HG02840 (cell line): ENCODE measurements around the gene RSPH3.
"Not testable (repeated sequence)": the region's sequence is repeated elsewhere in the genome, so short reads cannot be mapped to it uniquely, and the experiment has no call there.

Experiments used
- ATAC-seq: cut with Tn5 transposase; IDR thresholded peaks from one replicate; pipeline ENCODE4 v1.9.1; 2021; ENCODE audit warnings: mild to moderate bottlenecking, moderate library complexity, moderate number of reproducible peaks; ENCODE audit not compliant: unreplicated experiment, low FRiP score

RSPH3 gene, protein sequence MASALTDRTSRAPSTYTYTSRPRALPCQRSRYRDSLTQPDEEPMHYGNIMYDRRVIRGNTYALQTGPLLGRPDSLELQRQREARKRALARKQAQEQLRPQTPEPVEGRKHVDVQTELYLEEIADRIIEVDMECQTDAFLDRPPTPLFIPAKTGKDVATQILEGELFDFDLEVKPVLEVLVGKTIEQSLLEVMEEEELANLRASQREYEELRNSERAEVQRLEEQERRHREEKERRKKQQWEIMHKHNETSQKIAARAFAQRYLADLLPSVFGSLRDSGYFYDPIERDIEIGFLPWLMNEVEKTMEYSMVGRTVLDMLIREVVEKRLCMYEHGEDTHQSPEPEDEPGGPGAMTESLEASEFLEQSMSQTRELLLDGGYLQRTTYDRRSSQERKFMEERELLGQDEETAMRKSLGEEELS

DNA sequence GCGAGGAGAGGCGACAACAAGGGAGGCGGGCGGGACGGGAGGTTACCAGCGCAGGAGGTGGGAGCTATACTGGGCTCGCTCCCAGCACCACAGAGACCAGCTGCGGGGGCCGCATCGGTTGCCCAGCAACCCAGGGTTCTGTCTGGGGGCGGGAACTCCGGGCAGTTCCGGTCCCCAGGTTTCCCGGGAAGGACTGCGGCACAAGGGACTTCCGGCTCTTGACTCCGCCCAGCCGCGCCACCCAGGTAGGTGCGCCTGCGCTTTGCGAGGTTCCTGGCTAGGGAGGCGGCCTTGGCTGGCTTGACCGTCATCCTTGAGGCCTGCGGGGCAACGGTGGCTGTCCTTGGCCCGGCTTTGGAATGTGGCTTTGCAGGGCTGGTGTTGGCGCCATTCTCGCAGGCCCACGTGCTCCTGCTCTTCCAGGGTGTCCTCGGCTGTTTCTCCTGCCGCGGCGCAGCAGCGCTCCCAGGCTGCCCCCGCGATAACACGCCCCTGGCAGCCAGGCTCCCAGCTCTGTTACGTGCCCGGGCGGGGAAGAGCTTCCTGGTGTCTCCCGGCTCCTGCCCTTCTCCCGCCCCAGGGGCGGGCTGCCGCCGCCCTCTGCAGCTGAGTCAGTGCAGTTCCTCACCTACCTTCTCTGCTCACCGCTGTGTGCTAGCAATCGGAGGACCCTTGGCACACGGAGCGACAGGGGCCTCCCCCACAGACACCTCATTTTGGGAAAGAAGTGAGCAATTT is at the start of gene RSPH3:
RSPH3 (minus strand) TSS at position 537 of the 738 bp plus-strand sequence. CDS start 652 bp downstream, outside the sequence.
- ATAC-seq = peak; percentile 96

DNA sequence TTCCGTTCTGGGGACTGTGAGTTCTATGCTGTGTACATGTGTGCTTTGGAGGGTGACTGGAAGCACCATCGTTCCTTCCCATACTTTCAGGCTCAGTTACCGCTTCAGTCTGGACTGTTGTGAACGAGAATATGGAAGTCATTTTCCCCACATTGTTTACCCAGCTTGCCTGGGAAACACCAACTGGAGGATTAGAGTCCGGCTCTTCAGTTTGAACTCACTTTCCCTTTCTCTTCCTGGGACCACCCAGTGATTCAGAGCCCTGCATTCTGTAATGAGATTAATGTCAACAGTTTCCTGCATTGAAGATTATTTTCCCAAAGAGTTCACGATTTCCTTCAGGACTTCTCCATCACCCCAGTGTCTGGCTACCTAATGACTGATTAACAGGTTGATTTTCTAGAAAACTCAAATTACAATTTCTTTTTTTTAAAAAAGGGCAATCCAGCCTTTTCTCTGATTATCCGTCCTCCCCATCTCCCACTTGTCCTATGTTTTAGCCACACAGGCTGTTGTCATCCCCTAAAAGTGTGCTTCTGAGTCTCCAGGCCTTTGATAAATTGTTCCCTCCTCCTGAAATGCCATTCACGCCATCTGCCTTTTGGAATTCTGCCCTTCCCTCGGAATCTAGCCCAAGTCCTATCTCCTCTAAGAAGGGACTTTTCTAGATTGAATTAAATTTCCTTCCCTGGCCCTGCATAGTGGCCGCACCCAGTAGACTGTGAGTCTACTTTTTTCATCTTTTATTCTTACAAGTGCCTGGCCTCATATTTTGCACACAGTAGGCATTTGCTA is 48.1 kb upstream of the RSPH3 start:
- ATAC-seq = no peak

DNA sequence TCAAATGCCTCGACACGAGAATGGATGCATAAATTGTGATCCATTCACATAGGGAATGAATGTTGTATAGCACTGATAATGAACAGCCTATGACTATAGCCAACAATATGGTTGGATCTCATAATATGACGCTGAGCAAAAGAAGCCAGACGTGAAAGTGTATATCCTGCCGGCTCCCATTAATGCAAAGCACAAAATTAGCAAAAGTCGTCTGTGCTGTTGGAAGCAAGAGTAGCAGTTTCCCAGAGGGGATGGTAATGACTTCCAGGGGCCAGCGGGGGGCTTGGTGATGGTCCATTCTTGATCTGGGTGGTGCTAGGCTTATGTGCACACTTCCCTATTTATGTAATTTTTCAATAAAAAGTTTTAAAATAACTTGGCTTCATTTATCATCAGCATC is 45.8 kb upstream of the RSPH3 start:
- no peak for ATAC-seq

DNA sequence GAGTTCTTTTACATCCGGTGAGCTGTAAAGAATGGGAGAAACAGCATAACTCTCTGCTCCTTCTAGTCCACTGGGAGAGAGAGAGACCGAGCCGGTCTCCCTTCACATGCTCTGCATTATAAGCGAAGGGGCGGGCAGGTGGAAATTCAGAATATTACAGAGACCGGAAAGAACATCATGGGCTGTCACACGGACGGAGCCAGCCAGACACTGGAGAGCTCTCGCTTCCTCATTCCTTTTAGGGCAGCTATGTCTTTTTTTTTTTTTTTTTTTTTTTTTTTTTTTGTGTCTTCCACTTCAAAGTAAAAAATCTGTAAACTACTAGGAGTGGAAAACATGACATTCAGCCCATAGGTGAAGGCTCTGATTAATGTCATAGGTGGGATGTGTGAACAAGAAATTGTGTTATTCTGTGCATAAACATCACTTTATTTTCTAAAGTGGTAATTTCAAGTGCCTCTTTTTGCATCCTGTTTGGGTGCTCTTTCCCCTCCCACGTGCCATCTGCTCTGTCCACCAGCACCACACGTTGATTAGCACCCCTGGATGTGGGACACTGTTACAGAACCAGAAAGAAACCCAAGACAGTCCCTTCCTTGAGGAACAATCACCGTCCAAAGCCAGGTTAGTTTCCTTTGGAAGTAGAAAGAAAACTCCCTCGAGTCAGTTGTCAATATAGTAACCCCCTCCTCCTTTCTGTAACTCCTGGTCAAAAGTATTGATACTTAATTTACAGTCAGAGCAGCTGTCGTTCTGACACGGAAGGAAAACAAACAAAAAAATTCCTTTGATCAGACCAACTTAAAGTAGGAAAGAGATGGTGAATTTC is 45.1 kb upstream of the RSPH3 start, which contains the start of gene TAGAP:
TAGAP (minus strand) TSS at position 93 of the 829 bp plus-strand sequence. CDS start 845 bp downstream, outside the sequence.
- peak; percentile 76 for ATAC-seq

DNA sequence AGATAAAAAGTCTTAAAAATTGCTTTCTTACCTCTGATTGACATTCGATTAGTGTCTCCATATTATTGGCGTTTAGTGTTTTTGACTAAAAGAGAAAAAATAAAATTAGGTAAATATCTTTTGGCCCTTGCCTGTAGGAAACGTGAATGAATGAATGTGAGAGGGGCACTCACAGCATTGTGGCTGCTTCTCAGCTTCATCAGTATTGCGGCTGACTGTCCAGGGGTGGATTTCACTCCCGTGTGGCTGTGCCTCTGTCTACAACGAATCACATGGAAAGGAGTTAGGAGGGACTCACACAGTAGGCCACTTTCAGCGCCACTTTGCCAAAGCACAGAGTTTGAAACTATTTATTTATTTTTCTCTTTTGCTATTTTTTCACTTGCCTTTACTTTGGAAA is 43.9 kb upstream of the RSPH3 start:
- ATAC-seq = no peak

DNA sequence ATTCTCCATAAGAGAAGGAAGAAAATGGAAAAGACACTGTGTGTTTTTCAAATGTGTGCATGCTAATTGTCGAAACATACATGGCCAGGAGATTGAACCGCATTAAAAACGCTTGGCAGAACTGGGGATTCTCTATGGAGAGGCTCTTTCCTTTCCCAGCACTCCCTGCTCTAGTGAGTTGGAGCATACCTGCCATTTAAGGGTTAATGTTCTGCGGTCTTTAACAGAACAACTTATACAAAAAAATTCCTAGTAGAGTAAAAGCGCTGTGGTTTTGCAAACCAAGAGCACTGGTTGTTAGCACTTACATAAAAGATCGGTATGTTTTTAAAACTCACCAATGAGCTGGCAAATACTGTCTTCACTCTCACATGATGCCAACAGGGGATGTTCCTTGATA is 43.2 kb upstream of the RSPH3 start:
- ATAC-seq = no peak

DNA sequence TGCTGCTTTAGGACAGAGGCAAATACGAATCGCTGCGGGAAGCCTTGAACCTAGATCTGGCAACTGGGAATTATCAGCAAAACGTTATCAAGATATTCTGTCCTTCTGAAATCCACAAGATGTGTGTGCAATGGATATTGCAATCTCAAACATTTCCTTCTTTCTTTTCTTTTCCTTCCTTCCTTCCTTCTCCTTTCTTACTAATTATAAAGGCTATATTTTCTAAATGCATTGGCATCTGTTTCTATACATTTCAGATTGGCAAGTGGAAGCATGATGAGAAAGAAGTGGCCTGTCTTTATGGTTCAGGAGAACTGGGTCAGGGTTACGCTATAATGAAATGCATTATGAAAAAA is 42.8 kb upstream of the RSPH3 start:
- no peak for ATAC-seq

DNA sequence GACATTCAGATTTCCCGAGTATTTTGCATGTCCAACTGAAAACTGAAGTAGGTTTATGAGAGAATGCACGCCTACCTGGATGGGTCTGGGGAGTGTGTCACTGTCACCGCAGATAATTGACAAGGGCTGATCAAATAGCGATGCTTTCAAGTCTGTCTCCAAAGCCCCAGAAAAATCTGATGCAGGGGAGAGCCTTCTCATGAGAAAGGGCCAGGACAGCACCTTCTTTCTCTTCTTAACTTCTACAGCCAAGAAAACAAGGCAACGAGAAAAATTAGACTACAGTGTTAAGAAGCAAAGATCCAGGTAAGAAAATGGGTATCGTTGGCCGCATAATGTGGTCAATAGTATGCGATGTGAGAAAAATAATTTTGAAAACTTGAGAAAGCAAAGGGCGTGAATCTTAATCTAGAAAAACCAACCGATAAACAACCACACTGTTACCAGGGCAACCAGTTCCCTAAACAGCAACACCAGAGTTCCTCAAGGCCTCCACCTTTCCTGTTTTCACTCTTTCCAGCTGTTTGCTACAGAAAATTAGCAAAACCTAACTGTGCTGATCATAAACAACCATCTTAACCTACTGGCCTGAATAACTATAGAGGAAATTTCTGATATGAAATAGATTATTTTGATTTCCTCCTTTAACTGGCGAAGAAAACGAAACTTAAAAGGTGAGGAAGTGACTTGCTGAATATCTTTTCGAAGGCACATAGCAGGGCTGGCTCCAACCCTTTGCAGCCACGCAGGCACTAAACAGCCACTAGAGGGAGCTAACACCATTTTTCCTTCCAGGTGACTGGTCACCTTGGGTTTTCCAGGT is 42.2 kb upstream of the RSPH3 start:
- no peak for ATAC-seq

DNA sequence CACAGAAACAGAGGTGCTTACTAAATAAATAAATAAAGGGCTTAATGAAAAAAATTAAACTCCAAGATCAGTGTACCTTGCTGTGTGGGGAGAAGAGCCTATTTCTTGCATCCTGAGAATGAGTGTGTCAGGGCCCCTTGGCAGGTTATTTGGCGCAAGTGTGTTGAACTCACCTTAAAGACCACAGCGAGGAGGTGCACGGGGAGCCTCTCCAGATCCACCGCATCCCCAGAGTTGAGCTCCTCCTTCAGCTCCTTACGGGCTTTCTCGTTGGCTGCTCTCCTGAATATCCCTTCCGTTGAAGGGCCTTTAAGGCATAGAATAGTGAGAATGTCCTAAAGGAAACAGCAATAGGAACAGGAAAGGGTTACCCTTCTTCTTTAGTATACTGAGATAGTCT is 41.2 kb upstream of the RSPH3 start:
- no peak for ATAC-seq

DNA sequence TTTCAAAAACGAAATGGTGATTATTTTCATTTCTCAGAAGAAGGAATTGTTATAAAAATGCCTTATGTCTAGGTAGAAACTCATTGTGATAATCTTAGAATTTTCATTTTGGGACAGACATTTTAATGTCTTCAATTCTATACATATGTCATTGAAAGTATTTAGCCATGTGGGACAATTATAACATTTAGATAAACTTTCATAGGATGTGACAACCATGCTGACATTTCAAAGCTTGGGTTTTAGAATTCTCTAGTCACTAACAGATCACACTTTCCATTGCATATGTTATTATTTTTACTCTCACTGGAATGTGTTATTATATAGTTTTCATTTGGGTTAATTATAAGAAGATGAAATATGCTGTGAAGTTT is 39.9 kb upstream of the RSPH3 start:
- ATAC-seq = no peak

DNA sequence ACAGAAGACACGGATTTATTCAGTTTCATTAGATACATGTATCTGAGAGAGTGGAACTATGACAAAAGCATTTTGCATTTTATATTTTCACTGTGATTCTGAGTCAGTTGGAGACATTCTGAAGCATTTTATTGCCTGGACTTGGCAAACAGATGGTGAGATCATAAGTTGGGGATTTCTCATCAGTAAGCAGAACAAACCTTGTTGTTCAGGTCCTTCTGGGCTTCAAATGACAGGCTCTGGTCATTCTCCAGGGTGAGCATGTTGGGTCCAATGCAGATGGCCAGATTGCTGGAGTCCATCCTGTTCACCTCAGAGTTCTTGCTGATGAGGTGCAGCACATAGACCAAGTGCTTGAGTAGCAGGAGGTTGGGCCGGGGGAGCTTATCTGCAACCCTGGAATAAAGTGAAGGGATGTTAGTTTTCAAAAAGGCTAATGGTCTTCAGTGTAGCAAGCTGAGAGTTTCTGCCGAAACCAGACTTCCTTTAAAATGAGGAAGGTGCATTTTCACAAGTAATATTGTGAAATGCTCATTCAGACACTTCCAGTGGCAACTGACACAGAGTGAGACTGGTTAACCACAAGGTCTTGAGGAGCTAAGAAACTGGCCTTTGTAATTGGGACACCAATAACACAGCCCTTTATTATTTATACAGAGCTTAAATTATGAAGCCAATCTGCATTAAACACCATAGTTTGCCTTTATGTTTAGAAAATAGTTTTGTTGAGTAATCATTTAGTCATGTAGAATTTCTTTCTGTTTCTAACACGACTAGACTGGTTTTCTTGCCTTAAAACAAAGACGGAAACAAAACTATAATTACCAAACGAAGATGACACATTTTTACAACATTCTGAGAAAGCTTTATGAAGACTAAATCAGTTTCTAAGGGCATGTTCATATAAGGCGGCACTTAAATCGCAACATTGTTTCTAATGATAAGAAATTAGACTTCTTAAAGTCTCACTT is 39.2 kb upstream of the RSPH3 start:
- peak; percentile 93 for ATAC-seq

DNA sequence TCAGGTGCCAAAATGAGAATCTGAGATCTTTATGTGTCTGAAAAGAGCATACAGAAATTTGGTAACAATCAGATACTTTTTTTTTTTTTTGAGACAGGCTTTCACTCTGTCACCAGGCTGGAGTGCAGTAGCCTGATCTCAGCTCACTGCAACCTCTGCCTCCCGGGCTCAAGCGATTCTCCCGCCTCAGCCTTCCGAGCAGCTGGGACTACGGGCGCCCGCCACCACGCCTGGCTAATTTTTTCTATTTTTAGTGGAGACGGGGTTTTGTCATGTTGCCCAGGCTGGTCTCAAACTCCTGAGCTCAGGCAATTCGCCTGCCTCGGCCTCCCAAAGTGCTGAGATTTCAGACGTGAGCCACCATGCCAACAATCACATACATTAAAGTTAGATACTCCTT is 38.3 kb upstream of the RSPH3 start:
- ATAC-seq = not testable (repeated sequence)

DNA sequence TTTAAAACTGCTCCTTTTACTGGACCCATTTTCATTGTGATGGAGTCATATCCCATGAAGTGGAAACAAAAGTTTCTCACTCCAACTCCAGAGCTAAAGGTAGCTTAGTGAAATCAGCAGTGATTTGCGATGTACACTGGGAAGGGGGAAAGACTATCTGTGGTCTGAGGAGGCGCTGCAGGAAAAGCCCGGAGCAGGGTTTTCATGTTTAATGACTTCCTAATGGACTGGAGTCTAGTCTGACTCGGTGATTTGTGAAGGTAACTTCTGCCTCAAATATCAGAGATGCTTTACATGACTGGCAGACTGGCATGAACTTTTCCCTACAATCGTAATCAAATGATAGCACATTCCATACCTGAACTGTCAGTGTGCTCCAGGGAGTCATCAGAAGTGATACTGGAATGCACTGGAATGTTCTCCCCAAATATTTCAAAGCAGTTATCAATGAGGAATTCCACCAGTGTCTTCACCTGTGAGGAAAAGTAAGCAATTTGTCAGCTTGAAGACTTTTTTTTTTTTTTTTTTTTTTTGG is 37.8 kb upstream of the RSPH3 start:
- no peak for ATAC-seq

DNA sequence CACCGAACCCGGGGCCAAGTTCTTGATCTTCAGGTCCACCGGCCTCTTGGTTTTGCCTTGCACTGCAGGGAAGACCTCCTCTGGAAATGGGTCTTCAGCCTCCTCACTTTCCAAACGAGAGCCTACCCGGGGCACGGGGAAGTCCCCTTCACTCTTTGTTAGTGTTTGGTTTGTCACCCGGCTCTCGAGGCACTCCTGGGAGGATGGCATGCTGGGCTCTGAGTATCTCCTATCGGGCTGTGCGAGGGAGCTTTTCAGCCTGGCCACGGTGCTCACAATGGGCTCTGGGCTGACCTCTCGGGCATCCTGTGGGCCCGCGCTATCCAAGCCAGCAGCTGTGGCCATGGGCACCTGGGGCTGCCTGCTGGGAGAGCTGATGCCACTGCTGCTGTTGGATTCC is 36.7 kb upstream of the RSPH3 start:
- ATAC-seq = no peak

DNA sequence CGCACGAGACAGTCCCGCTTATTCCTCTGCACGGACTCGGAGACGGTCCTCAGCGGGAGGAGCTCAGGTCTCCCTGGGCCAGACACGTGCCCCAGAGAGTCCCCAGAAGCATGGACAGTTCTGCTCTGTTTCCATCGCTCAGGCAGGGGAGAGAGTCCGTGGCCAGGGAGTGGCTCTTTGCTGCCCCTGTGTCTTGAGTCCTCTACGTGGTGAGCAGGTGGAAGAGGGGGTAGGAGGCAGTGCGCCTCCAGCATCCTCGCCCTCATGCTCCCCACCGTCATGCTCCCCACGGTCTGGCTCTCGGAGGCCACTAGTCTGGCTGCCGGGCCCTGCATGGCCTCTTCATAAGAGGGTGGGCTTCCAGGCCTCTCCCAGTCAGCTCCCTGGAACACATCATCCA is 35.9 kb upstream of the RSPH3 start:
- no peak for ATAC-seq

DNA sequence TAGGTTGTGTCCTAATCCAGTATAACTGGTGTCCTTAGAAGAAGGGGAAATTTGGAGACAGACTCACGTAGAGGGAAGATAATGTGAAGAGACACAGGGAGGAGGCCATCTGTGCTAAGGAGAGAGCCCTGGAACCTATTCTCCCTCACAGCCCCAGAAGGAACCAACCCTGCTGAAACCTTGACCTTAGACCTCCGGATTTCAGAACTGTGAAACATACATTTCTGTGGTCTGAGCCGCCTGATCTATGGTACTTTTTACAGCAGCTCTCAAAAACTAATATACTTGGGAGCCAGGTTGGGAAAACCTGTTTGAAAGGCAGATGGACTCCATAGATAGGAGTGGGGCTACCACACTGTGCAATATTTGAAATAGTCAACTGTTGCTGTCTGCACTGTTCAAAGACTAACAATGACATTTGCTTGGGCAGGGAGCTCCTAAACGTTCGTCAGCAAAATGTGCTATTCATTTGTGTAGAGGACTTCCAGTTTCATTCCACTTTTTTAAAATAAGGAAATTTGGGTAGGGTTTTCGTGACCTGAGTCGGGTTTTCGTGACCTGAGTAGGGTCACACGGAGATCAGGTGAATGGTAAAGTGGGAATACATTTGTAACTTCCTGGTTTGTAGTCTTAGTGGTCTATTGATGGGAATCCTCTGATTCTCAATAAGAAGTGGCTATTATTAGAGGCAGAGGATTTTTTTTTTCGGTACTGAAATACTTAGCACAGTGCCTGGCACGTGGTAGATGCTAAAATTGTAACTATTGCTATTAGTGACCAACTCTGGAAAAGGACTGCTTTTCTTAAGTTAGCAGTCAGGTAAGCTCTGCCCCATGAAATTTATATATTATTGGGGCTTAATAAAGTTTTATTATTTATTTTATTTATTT is 33.4 kb upstream of the RSPH3 start:
- no peak for ATAC-seq

DNA sequence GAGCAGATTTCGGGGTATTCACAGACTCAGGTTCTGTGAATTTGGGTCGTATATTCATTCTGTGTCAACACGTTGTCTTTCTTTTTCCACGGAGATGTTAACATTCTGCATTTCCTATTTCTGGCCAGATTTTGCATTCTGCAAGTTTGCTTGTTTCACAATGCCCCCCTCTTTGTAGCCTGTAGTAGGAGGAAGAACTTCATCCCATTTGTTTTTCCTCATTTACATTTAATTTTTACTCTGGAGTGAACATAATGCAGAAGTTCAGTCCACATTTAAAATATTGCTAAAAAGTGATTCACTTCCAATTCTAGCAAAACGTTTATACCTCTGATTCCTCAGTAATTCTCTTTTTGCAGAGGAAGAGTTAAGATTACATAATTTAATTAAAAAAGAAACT is 31.8 kb upstream of the RSPH3 start:
- ATAC-seq = no peak
